NOMO-1 treated with DMSO at 0.1 percent for 48 hours (cell line): Measurements from ENCODE around the gene CDH22.

ENCODE experiments used
- DNase-seq: peaks from one replicate; lab custom pipeline; 2025; ENCODE audit not compliant: unreplicated experiment; lab: John Stamatoyannopoulos, UW

Gene CDH22

GRCh38 chr20:46217583-46217982 is 90.7 kb downstream of the CDH22 start:
- no peak for DNase-seq

- no peak for DNase-seq
Observed at GRCh38 chr20:46216770-46217464, 91.4 kb downstream of the CDH22 start.

DNA sequence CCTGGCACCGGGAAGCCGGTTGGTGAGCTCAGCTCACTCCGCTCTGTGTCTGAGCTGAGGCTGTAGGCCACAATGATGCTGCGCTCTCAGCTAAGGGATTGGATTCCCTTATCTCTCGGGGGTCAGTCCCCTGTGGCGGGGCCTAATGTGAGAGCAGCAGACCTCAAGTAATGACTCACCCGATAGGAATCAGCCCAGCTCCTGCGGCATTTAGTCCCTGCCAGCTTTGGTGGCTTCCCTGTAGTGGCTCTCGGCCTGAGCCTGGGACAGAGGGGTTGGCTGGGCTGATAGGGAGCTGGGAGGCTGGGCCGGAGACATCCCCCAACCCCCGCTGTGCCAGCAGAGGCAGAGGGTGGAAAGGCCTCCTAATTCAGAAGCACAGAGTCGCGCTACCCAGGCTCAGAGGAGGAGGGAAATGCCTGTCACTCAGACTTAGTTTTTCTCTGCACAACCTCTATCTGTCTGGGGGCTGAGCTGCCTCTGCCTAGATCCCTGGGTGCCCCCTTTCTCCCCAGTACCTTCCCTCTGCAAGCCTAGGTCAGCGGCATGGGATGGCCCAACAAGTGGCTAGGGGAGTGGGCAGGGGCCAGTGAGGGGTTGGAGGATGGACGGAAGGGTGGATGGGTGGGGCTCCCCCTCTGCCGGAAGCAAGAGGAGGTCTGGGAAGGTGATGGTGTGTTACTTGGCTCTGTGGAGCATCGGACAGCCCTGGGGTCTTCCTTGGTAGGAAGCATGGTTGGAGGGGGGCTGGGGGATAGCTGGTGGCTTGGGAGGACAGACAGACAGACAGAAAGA is 92.2 kb downstream of the CDH22 start:
- DNase-seq: no peak

- no peak for DNase-seq
Observed at GRCh38 chr20:46214824-46215488, 93.3 kb downstream of the CDH22 start.

- no peak for DNase-seq
Observed at GRCh38 chr20:46213946-46214823, 94.1 kb downstream of the CDH22 start.

- no peak for DNase-seq
Observed at GRCh38 chr20:46212876-46213275, 95.4 kb downstream of the CDH22 start.

DNA sequence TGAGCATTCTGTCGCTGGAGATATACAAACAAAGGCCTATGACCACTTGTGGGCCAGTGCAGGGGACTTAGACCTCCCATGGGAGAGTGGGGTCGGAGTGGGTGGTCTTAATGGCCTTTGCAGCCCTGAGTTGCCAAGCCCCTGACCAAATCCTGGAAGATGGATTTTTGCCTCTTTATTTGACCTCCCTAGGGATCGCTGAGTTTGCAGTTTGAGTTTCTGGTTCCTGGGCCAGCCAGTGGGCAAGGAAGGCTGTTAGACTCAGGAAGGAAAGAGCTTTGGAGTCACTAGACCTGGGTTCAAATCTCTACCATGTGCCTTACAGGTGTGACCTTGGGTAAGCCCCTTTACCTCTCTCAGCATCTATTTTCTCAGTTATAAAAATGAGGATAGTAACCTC is 96.0 kb downstream of the CDH22 start:
- no peak for DNase-seq

DNA sequence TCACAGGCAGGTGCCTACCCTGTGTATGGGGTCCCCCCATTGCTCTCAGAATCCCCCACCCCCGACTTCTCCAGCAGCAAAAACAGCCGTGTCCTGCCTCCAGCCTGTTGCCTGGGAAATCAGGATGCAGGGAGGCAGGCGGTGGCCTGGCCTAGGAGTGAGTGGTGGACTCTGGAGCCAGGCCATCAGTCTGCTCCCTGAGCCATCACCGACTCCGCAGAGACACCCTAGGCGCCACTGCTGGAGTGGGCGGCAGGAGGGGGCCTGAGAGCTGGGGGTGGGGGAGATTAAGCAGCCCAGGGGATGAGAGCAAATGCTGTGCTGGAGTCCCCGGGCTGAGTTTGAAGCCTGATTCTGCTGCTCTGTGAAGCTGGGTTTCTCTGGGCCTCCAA is 97.0 kb downstream of the CDH22 start:
- no peak for DNase-seq

GRCh38 chr20:46210672-46211330 is 97.5 kb downstream of the CDH22 start:
- DNase-seq: no peak

DNA sequence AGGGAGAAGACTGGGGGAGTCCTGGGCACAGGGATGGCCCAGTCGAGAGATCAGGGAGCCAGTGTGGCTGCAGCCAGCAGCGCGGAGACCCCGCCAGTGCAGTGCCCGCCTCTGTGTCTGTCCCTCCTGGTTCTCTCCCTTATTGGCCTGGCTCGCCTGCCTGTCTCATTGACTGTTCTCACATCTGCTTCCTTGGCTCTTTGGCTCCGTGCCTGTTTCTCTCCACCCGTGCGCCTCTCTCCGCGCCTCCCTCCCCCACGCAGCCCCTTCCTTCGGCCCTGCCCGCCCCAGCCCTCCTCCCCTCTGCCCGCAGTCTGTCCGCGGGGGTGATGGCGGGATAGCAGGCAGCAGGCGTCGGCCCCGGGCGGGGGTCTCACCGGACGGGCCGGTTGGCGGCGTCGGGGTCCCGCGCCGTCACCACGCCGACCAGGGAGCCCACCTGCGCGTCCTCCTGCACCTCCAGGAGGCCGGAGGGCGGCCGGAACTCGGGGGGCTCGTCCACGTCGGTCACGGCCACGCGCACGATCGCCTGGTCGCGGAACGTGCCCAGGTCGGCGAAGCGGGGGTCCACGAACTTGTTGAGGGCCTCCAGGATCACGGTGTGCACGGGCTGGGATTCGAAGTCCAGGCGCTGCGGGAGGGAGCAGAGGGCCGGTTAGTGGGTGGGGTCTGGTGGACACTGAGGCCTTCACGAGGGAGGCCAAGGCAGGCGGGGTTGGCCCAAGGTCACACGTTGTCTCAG is 98.2 kb downstream of the CDH22 start:
- no peak for DNase-seq

- peak; percentile 24 for DNase-seq
Observed at GRCh38 chr20:46207793-46208192, 100.5 kb downstream of the CDH22 start.

DNA sequence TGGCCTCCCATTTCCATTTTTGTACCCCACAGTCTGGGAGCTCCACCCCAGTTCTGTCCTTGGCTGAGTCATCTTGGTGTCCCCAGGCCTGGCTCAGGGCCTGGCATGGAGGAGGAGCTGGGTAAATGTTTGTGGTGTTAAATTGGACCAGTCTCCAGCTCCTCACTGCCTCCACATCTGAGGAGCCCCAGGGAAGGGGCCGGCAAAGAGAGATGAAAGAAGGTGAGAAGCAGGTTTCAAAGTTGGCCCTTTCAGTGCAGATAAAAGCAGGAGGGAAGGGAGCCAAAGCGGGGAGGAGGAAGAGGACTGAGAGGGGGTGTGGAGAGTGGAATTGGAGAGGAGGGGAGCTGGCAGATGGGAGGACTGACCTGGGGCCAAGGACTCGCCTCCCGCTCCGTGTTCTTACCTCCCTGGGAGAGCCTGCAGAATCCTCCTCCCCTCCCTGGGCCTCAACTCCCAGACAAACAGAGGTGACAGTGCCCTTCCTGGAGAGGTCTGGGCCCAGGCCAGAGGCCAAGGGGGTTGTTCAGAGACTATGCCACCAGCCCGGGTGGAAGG is 101.2 kb downstream of the CDH22 start:
- DNase-seq: no peak

- DNase-seq: peak; percentile 91
Observed at GRCh38 chr20:46206025-46206424, 102.3 kb downstream of the CDH22 start.

GRCh38 chr20:46205349-46205748 is 102.9 kb downstream of the CDH22 start:
- DNase-seq: peak; percentile 32

DNA sequence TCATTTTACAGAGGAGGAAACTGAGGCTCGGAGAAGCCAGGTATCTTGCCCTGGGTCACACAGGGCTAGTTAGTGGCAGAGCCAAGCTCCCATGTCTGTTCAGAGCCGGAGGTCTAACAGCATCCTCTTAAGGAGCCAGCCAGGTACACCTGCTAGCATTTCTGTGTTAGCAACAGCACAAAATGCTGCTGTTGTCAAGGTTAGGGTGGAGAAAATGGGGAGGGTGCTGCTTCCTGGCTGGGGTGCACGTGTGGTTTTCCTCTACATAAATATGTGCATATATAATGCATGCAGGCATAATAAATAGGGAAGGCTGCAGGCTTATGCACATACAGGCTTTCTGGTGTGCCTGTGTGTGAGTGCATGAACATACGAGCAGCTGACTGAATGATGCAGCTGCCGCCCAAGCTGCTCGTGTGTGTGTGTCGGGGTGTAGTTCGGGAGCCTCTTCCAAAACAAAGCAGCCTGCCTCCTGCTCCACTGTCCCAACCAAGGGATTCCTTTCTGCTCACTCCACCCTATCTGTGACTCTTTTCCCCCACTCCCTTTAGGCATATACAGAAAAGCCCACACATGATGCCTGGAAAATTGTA is 103.6 kb downstream of the CDH22 start:
- DNase-seq: no peak

GRCh38 chr20:46203510-46203837 is 104.8 kb downstream of the CDH22 start:
- DNase-seq: peak; percentile 17

- DNase-seq: no peak
Observed at GRCh38 chr20:46202766-46203509, 105.4 kb downstream of the CDH22 start.
